Stimulated activated CD8-positive, alpha-beta memory T cell treated with anti-CD3 and anti-CD28 coated beads, Interleukin-15, amount 100 ng/mL, for 48 hours (primary cell): ENCODE data around the gene SLC39A6.
"Not testable (repeated sequence)": the region's sequence is repeated elsewhere in the genome, so short reads cannot be mapped to it uniquely, and the experiment has no call there.

ENCODE experiments used
- DNase-seq, 2 donors: peaks; one replicate each; pipeline ENCODE4 v3.0.0-alpha.2; 2020; ENCODE audit warnings: low read depth in 2 of 2

The SLC39A6 gene

GRCh38 chr18:36139245-36139644 is 10.1 kb upstream of the SLC39A6 start:
- DNase-seq = no peak

- DNase-seq = no peak
Observed at GRCh38 chr18:36135264-36135663, 6.1 kb upstream of the SLC39A6 start.

GRCh38 chr18:36132756-36133155 is 3.6 kb upstream of the SLC39A6 start:
- no peak for DNase-seq

GRCh38 chr18:36131692-36132483 is 2.7 kb upstream of the SLC39A6 start:
- DNase-seq = no peak

- DNase-seq = no peak
Observed at GRCh38 chr18:36130883-36131653, 1.9 kb upstream of the SLC39A6 start.

- DNase-seq = no peak
Observed at GRCh38 chr18:36130039-36130831, 1.1 kb upstream of the SLC39A6 start.

GRCh38 chr18:36128907-36129299 is 237 bp downstream of the SLC39A6 start:
- DNase-seq = no peak

- DNase-seq = no peak
Observed at GRCh38 chr18:36128530-36128870, 640 bp downstream of the SLC39A6 start.

- DNase-seq = no peak
Observed at GRCh38 chr18:36127836-36128529, 1.2 kb downstream of the SLC39A6 start.

GRCh38 chr18:36126668-36127067 is 2.5 kb downstream of the SLC39A6 start:
- DNase-seq = no peak

GRCh38 chr18:36124841-36125240 is 4.3 kb downstream of the SLC39A6 start:
- no peak for DNase-seq

- no peak for DNase-seq
Observed at GRCh38 chr18:36120297-36120696, 8.8 kb downstream of the SLC39A6 start.

- DNase-seq = not testable (repeated sequence)
Observed at GRCh38 chr18:36116771-36117170, 12.4 kb downstream of the SLC39A6 start.

GRCh38 chr18:36114738-36115137 is 14.4 kb downstream of the SLC39A6 start:
- DNase-seq = no peak

- DNase-seq = no peak
Observed at GRCh38 chr18:36114251-36114650, 14.9 kb downstream of the SLC39A6 start.

- no peak for DNase-seq
Observed at GRCh38 chr18:36112302-36112701, 16.8 kb downstream of the SLC39A6 start.

GRCh38 chr18:36109737-36110136 is 19.4 kb downstream of the SLC39A6 start:
- no peak for DNase-seq

GRCh38 chr18:36108601-36109000 is 20.5 kb downstream of the SLC39A6 start:
- no peak for DNase-seq

GRCh38 chr18:36108196-36108595 is 20.9 kb downstream of the SLC39A6 start:
- no peak for DNase-seq

- DNase-seq = no peak
Observed at GRCh38 chr18:36107477-36107876, 21.7 kb downstream of the SLC39A6 start.

- DNase-seq = no peak
Observed at GRCh38 chr18:36104749-36105148, 24.4 kb downstream of the SLC39A6 start.

- no peak for DNase-seq
Observed at GRCh38 chr18:36101943-36102342, 27.2 kb downstream of the SLC39A6 start.
